Large intestine (tissue), 3 donors: ENCODE measurements around the gene PRM1. TPM values are rescaled to one million over a fixed set of nuclear protein-coding genes. Genes with fewer than 3 reads are reported as not detected.
A peak's percentile ranks its signal among the peaks of the same experiment; 100 is the strongest.
"Not testable (repeated sequence)": the region's sequence is repeated elsewhere in the genome, so short reads cannot be mapped to it uniquely, and the experiment has no call there.

Experiments
- DNase-seq, 2 donors: peaks; one replicate each; pipeline versions ENCODE4 v3.0.0 to v3.0.0-alpha.2; 2013
- H3K27ac ChIP-seq: one replicate; pipeline ENCODE4 v1.5.1; 2013; ENCODE audit warnings: low read length
- H3K27me3 ChIP-seq: 2 replicates; pipeline ENCODE4 v1.6.1; 2013; ENCODE audit warnings: low read length; ENCODE audit not compliant: control insufficient read depth, insufficient read depth
- H3K36me3 ChIP-seq: 2 replicates; pipeline ENCODE4 v1.6.1; 2013; ENCODE audit warnings: low read length; ENCODE audit not compliant: control insufficient read depth, insufficient read depth
- H3K4me1 ChIP-seq: one replicate; pipeline ENCODE4 v1.6.1; 2013; ENCODE audit warnings: low read length; ENCODE audit not compliant: control insufficient read depth, insufficient read depth
- H3K4me3 ChIP-seq: one replicate; pipeline ENCODE4 v1.5.1; 2013; ENCODE audit warnings: low read length
- H3K9me3 ChIP-seq: one replicate; pipeline ENCODE4 v1.6.1; 2013; ENCODE audit warnings: mild to moderate bottlenecking, low read depth, low read length, moderate library complexity; ENCODE audit not compliant: control insufficient read depth
- WGBS: methylation state at CpG from one replicate; pipeline ENCODE4 v1.1.5; 2013; ENCODE audit warnings: low lambda C conversion rate; ENCODE audit not compliant: insufficient coverage; 5-methylcytosine and 5-hydroxymethylcytosine counted together
- polyA plus RNA-seq: library from polyadenylated mRNA; unstranded; fragments of 120-200 nt; gene quantifications from one replicate; pipeline ENCODE4 v1.2.1, GENCODE V29; 2013

The PRM1 gene
- polyA plus RNA-seq, 1 donor = not detected

GRCh38 chr16:11303405-11304138 is 22.4 kb upstream of the PRM1 start:
- no peak overlapping the region for H3K4me3 ChIP-seq
- peaks cover 4% of the 10 kb centered on the region for H3K4me1 ChIP-seq
- H3K36me3 ChIP-seq = no peaks in the 10 kb centered on the region
- no peak overlapping the region for H3K27ac ChIP-seq
- no peaks in the 10 kb centered on the region for H3K9me3 ChIP-seq
- WGBS = 90% methylated on average over 2 of the region's 18 CpGs
- DNase-seq = no peak
- H3K27me3 ChIP-seq = no peaks in the 10 kb centered on the region

GRCh38 chr16:11302977-11303376 is 21.8 kb upstream of the PRM1 start:
- H3K9me3 ChIP-seq = no peaks in the 10 kb centered on the region
- H3K27me3 ChIP-seq = no peaks in the 10 kb centered on the region
- peaks cover 4% of the 10 kb centered on the region for H3K4me1 ChIP-seq
- H3K36me3 ChIP-seq = no peaks in the 10 kb centered on the region
- WGBS = no CpG with 5 or more reads among the region's 4 CpGs
- no peak overlapping the region for H3K27ac ChIP-seq
- no peak for DNase-seq
- no peak overlapping the region for H3K4me3 ChIP-seq

- Histone ChIP-seq H3K4me1 (no peaks in the 10 kb centered on the region), H3K27ac (no peak overlapping the region), H3K9me3 (no peaks in the 10 kb centered on the region), H3K27me3 (no peaks in the 10 kb centered on the region), H3K36me3 (no peaks in the 10 kb centered on the region), H3K4me3 (no peak overlapping the region)
- no peak for DNase-seq
- 100% methylated on average over 1 of the region's 4 CpGs for WGBS
Measured at GRCh38 chr16:11301645-11302501, 20.7 kb upstream of the PRM1 start.

GRCh38 chr16:11300560-11300892 is 19.4 kb upstream of the PRM1 start:
- no peak overlapping the region for H3K27ac ChIP-seq
- no peaks in the 10 kb centered on the region for H3K27me3 ChIP-seq
- no peaks in the 10 kb centered on the region for H3K36me3 ChIP-seq
- no CpG with 5 or more reads among the region's 7 CpGs for WGBS
- no peaks in the 10 kb centered on the region for H3K9me3 ChIP-seq
- no peak for DNase-seq
- H3K4me1 ChIP-seq = no peaks in the 10 kb centered on the region
- no peak overlapping the region for H3K4me3 ChIP-seq

- DNase-seq = no peak
- Histone ChIP-seq H3K4me1 (no peaks in the 10 kb centered on the region), H3K4me3 (no peak overlapping the region), H3K27me3 (no peaks in the 10 kb centered on the region), H3K9me3 (no peaks in the 10 kb centered on the region), H3K36me3 (no peaks in the 10 kb centered on the region), H3K27ac (no peak overlapping the region)
- WGBS = no CpG with 5 or more reads among the region's 6 CpGs
Measured at GRCh38 chr16:11299865-11300559, 18.9 kb upstream of the PRM1 start.

GRCh38 chr16:11298950-11299547 is 17.9 kb upstream of the PRM1 start:
- not testable (repeated sequence) for DNase-seq, H3K36me3 ChIP-seq, H3K9me3 ChIP-seq, H3K27ac ChIP-seq, H3K4me3 ChIP-seq, H3K4me1 ChIP-seq, H3K27me3 ChIP-seq
- WGBS = 90% methylated on average over 2 of the region's 13 CpGs

GRCh38 chr16:11298143-11298900 is 17.2 kb upstream of the PRM1 start:
- WGBS = no CpG with 5 or more reads among the region's 5 CpGs
- H3K27ac ChIP-seq = no peak overlapping the region
- no peak for DNase-seq

GRCh38 chr16:11297492-11298142 is 16.5 kb upstream of the PRM1 start:
- no peaks in the 10 kb centered on the region for H3K4me1 ChIP-seq
- H3K27ac ChIP-seq = no peak overlapping the region
- no peaks in the 10 kb centered on the region for H3K27me3 ChIP-seq
- peak; percentile 37 to 63 for DNase-seq
- H3K4me3 ChIP-seq = no peak overlapping the region
- WGBS = no CpG with 5 or more reads among the region's 19 CpGs
- no peaks in the 10 kb centered on the region for H3K36me3 ChIP-seq
- H3K9me3 ChIP-seq = no peaks in the 10 kb centered on the region

More at GRCh38 chr16:11298143-11298900, 17.2 kb upstream of the PRM1 start:
- H3K27me3 ChIP-seq = no peaks in the 10 kb centered on the region
- H3K9me3 ChIP-seq = no peaks in the 10 kb centered on the region
- H3K36me3 ChIP-seq = no peaks in the 10 kb centered on the region
- no peak overlapping the region for H3K4me3 ChIP-seq
- no peaks in the 10 kb centered on the region for H3K4me1 ChIP-seq

GRCh38 chr16:11296706-11297491 is 15.8 kb upstream of the PRM1 start:
- peak in 1 of 2 donors; percentile 32 for DNase-seq
- Histone ChIP-seq H3K36me3 (no peaks in the 10 kb centered on the region), H3K4me1 (no peaks in the 10 kb centered on the region), H3K4me3 (no peak overlapping the region), H3K27me3 (no peaks in the 10 kb centered on the region), H3K27ac (no peak overlapping the region), H3K9me3 (no peaks in the 10 kb centered on the region)
- WGBS = no CpG with 5 or more reads among the region's 10 CpGs
